HepG2 (cell line): ENCODE results near the gene TEAD1. TPM values are rescaled to one million over a fixed set of nuclear protein-coding genes. Genes with fewer than 3 reads are reported as not detected.

Experiments used
- ATF6 ChIP-seq: sonication (generic); formaldehyde crosslinking; conservative IDR thresholded peaks from 2 replicates; pipeline ENCODE4 v1.4.0; 2020; ENCODE audit warnings: missing genetic modification reagents
- FOXO1 ChIP-seq: sonication (generic); formaldehyde crosslinking; IDR thresholded peaks from 2 replicates; pipeline ENCODE4 v1.4.0; 2020; ENCODE audit warnings: missing genetic modification reagents
- GTF3A ChIP-seq: sonication (generic); formaldehyde crosslinking; conservative IDR thresholded peaks from 2 replicates; pipeline ENCODE4 v1.4.0; 2020; ENCODE audit warnings: mild to moderate bottlenecking, missing genetic modification reagents
- JARID2 ChIP-seq: sonication (generic); formaldehyde crosslinking; IDR thresholded peaks from 2 replicates; pipeline ENCODE4 v1.8.1; 2023; ENCODE audit warnings: missing genetic modification reagents, inconsistent platforms; ENCODE audit not compliant: insufficient replicate concordance
- JDP2 ChIP-seq: sonication (generic); formaldehyde crosslinking; IDR thresholded peaks from 2 replicates; pipeline ENCODE4 v1.8.1; 2022; ENCODE audit warnings: missing genetic modification reagents, borderline replicate concordance
- MYNN ChIP-seq: sonication (generic); formaldehyde crosslinking; IDR thresholded peaks from 2 replicates; pipeline ENCODE4 v1.4.0; 2020; ENCODE audit warnings: mild to moderate bottlenecking, low read depth, missing genetic modification reagents
- NCOA2 ChIP-seq: sonication (generic); formaldehyde crosslinking; IDR thresholded peaks from 2 replicates; pipeline ENCODE4 v1.8.0; 2022; ENCODE audit warnings: inconsistent platforms
- SNRNP70 ChIP-seq: fragments of 200-400 bp; formaldehyde crosslinking; IDR thresholded peaks from 2 replicates; pipeline ENCODE4 v1.6.1; 2017; ENCODE audit warnings: mild to moderate bottlenecking, low read depth, low read length, moderate library complexity
- U2AF1 ChIP-seq: fragments of 200-400 bp; formaldehyde crosslinking; optimal IDR thresholded peaks from 2 replicates; pipeline ENCODE3; 2017; ENCODE audit warnings: mild to moderate bottlenecking, low read depth, low read length
- USF2 ChIP-seq, 2 experiments: sonication (generic) in 1 of 2; formaldehyde crosslinking in 1 of 2; IDR thresholded peaks; 2 replicates each; pipeline versions ENCODE4 v1.5.1 to v1.6.1; 2011 to 2020; ENCODE audit warnings: borderline replicate concordance in 1 of 2, low read depth in 1 of 2, low read length in 1 of 2, mild to moderate bottlenecking in 1 of 2, missing genetic modification reagents in 1 of 2, moderate library complexity in 1 of 2
- ZBTB40 ChIP-seq, 2 experiments: fragments of 450-650 bp in 1 of 2; sonication (generic) in 1 of 2; formaldehyde crosslinking in 1 of 2; IDR thresholded peaks; 2 replicates each; pipeline versions ENCODE4 v1.6.1 to v1.8.0; 2016 to 2022; ENCODE audit warnings: antibody characterized with exemption in 1 of 2, mild to moderate bottlenecking in 1 of 2, missing genetic modification reagents in 1 of 2
- ZNF430 ChIP-seq: sonication (generic); formaldehyde crosslinking; IDR thresholded peaks from 2 replicates; pipeline ENCODE4 v1.9.0; 2021; ENCODE audit warnings: mild to moderate bottlenecking, missing genetic modification reagents
- ZNF724P ChIP-seq: sonication (generic); formaldehyde crosslinking; IDR thresholded peaks from 2 replicates; pipeline ENCODE4 v1.8.0; 2022; ENCODE audit warnings: missing genetic modification reagents, borderline replicate concordance
- ZNF768 ChIP-seq: sonication (generic); formaldehyde crosslinking; IDR thresholded peaks from 2 replicates; pipeline ENCODE4 v1.4.0; 2020; ENCODE audit warnings: missing genetic modification reagents
- ZNF790 ChIP-seq: sonication (generic); formaldehyde crosslinking; IDR thresholded peaks from 2 replicates; pipeline ENCODE4 v1.8.0; 2022; ENCODE audit warnings: missing genetic modification reagents, mild to moderate bottlenecking, borderline replicate concordance
- ZNF792 ChIP-seq: IDR thresholded peaks from 2 replicates; pipeline ENCODE4 v1.6.1; 2016
- polyA plus RNA-seq, 8 experiments: library from polyadenylated mRNA; depleted of rRNA in 3 of 8; stranded (reverse) in 7 of 8; unstranded in 1 of 8; fragments of >200 nt; fragmentation: Illumina TruSeq in 4 of 8; extraction: Trizol in 4 of 8; gene quantifications; 2 replicates each; pipeline versions ENCODE4 v1.2.1 to v1.2.3, GENCODE V29; 2011 to 2016; ENCODE audit warnings: low read depth in 4 of 8, missing spikeins in 1 of 8, mixed read lengths in 1 of 8; ENCODE audit not compliant: insufficient read depth in 1 of 8
- total RNA-seq, 5 experiments: library from RNA; depleted of rRNA; stranded (reverse); fragments of >200 nt; fragmentation: Illumina TruSeq; extraction: Trizol; gene quantifications; 2 replicates each; pipeline ENCODE4 v1.2.3, GENCODE V29; 2016; ENCODE audit warnings: low read depth in 1 of 5

TEAD1 gene
- total and polyA plus RNA-seq, 2 of the 13 experiments (the other 11 are each of a cell fraction or from before 2014, with no cell fraction given) = 20.1 to 30.5 TPM

- TF ChIP-seq ZNF790 (CRISPR knock-in tag) (no peak), U2AF1 (no peak), JARID2 (CRISPR knock-in tag) (no peak), ATF6 (CRISPR knock-in tag) (no peak), MYNN (no peak), ZNF792 (CRISPR knock-in tag) (peak; percentile 45; the same call in 1 of the 2 replicates), FOXO1 (CRISPR knock-in tag) (no peak; the same call in 1 of the 2 replicates), ZNF768 (no peak), ZBTB40 (IDR thresholded peaks at IDR 0.05) (no peak), ZBTB40 (CRISPR knock-in tag; IDR thresholded peaks at IDR 0.05) (no peak), SNRNP70 (no peak), USF2 (IDR thresholded peaks at IDR 0.05; ENCODE audit: low read depth, low read length) (no peak), USF2 (CRISPR knock-in tag; IDR thresholded peaks at IDR 0.05; ENCODE audit: borderline replicate concordance) (no peak), JDP2 (CRISPR knock-in tag) (no peak), ZNF724P (no peak), NCOA2 (CRISPR knock-in tag) (no peak), ZNF430 (no peak), GTF3A (CRISPR knock-in tag) (no peak)
Measured at GRCh38 chr11:12888525-12889158, 214.4 kb downstream of the TEAD1 start (continued).
